Activated B cell treated with CpG ODN at 0.5 μM for 24 hours (primary cell): ENCODE results near the gene TOMM20. TPM values are rescaled to one million over a fixed set of nuclear protein-coding genes. Genes with fewer than 3 reads are reported as not detected.

Experiments used
- ATAC-seq: fragments of 200-7000 bp; cut with Tn5 transposase; one replicate; pipeline ENCODE4 v1.10.0; 2021; ENCODE audit warnings: low read depth, mild to moderate bottlenecking, moderate library complexity
- CTCF ChIA-PET: fragments of 350-600 bp; sonication (Branson Sonifier 250); formaldehyde crosslinking; loops from one replicate; lab custom pipeline; 2021; ENCODE audit warnings: antibody characterized with exemption; lab: Charles Lee
- POLR2A ChIA-PET: fragments of 350-600 bp; sonication (Branson Sonifier 250); formaldehyde crosslinking; loops from one replicate; lab custom pipeline; 2021; ENCODE audit warnings: antibody characterized with exemption; lab: Charles Lee
- DNase-seq: peaks from one replicate; pipeline ENCODE4 v3.0.0; 2022
- H3K27ac Mint-ChIP-seq: one replicate; pipeline ENCODE4 v1.8.0; 2020; ENCODE audit warnings: mixed read lengths
- H3K27me3 Mint-ChIP-seq: one replicate; pipeline ENCODE4 v1.8.0; 2021; ENCODE audit warnings: mixed read lengths
- H3K36me3 Mint-ChIP-seq: one replicate; pipeline ENCODE4 v1.8.0; 2021; ENCODE audit warnings: low read depth, mixed read lengths
- H3K4me1 Mint-ChIP-seq: one replicate; pipeline ENCODE4 v1.8.0; 2021; ENCODE audit warnings: mixed read lengths
- H3K4me3 Mint-ChIP-seq: one replicate; pipeline ENCODE4 v1.8.0; 2020; ENCODE audit warnings: mild to moderate bottlenecking, mixed read lengths
- H3K9me3 Mint-ChIP-seq: one replicate; pipeline ENCODE4 v1.8.0; 2020; ENCODE audit warnings: mixed read lengths
- intact Hi-C: fragments of 100-400 bp; cut with micrococcal nuclease; formaldehyde crosslinking; loops from one replicate; pipeline ENCODE4 v1.15.1; 2024
- total RNA-seq: library from RNA; stranded (reverse); gene quantifications from 2 replicates; pipeline ENCODE4 v1.2.3, GENCODE V29; 2022
- TF ChIP-seq, protein P1 (sequence below): fragments of 200-600 bp; IDR thresholded peaks from one replicate; pipeline ENCODE4 v1.8.0; 2022; ENCODE audit warnings: antibody characterized with exemption, mild to moderate bottlenecking

Gene TOMM20
- total RNA-seq, 1 donor from 2014 or later = 80.6 TPM

DNA sequence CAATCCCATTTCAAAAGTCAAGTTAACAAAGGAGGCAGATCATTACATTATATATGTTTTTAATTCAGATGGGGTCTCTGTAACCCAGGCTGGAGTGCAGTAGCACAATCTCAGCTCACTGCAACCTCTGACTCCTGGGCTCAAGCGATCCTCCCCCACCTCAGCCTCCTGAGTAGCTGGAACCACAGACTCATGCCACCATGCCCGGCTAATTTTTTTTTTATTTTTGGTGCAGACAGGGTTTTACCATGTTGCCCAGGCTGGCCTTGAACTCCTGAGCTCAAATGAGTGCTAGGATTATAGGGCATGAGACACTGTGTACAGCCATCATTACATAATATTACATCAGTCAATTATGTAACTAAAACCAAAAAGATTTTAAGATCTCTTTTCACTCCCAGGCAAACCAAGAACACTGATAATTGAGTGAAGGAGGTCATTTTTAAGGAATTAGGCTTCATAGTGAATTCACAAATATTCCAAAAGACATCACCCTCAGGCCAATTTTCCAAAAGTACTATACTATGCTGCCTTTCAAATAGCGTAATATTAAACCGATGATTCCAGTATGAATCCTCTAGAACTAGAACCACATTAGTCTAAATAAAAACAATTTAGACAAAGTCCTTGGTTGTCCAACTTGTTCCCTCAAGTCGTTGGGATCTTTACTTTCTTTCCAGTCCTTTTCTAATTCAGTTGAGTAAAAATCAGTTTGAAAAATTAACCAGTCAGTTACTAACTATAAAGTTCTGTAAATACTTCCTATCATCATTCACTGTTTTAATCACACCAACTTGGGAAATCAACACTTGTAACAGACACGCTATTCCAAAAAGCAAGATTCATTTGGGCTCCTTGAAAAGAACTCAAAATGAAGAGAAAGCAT is 16.1 kb downstream of the TOMM20 start:
- H3K4me1 Mint-ChIP-seq = no peaks in the 10 kb centered on the region
- CTCF ChIA-PET = no interaction called here
- POLR2A ChIA-PET = interaction anchor here (0.6 kb wide), 1 partner anchor 246 kb away, joined by 3 read pairs; no protein-coding TSS in a partner anchor
- H3K36me3 Mint-ChIP-seq = peaks cover 79% of the 10 kb centered on the region
- DNase-seq (no peak), ATAC-seq (no peak)
- H3K27ac Mint-ChIP-seq = no peak overlapping the region
- H3K4me3 Mint-ChIP-seq = no peak overlapping the region
- no peaks in the 10 kb centered on the region for H3K27me3 Mint-ChIP-seq
- TF ChIP-seq, protein P1, sequence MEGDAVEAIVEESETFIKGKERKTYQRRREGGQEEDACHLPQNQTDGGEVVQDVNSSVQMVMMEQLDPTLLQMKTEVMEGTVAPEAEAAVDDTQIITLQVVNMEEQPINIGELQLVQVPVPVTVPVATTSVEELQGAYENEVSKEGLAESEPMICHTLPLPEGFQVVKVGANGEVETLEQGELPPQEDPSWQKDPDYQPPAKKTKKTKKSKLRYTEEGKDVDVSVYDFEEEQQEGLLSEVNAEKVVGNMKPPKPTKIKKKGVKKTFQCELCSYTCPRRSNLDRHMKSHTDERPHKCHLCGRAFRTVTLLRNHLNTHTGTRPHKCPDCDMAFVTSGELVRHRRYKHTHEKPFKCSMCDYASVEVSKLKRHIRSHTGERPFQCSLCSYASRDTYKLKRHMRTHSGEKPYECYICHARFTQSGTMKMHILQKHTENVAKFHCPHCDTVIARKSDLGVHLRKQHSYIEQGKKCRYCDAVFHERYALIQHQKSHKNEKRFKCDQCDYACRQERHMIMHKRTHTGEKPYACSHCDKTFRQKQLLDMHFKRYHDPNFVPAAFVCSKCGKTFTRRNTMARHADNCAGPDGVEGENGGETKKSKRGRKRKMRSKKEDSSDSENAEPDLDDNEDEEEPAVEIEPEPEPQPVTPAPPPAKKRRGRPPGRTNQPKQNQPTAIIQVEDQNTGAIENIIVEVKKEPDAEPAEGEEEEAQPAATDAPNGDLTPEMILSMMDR = no peak
- intact Hi-C loops = no loop called here
- no peaks in the 10 kb centered on the region for H3K9me3 Mint-ChIP-seq

DNA sequence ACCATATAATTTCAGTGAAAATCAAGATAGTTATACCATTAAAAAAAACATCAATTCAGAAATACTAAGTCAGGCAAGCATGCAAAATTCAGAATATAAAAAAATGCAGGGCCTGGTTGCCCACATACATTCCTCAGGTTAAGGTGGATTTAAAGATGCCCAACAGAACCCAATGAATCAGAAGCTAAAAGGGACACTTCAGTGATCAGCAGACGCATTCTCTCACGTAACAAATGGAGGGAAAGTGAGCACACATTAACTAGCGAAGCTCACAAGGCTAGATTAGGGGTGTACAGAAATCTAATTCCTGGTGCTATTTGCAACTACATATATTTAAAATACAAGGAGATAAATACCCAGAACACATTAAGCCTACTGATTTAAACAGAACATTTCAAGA is 17.5 kb downstream of the TOMM20 start:
- TF ChIP-seq, protein P1 = no peak
- peaks cover 78% of the 10 kb centered on the region for H3K36me3 Mint-ChIP-seq
- intact Hi-C loops = no loop called here
- no peak for DNase-seq
- no peaks in the 10 kb centered on the region for H3K9me3 Mint-ChIP-seq
- H3K27me3 Mint-ChIP-seq = no peaks in the 10 kb centered on the region
- no peak for ATAC-seq
- H3K27ac Mint-ChIP-seq = no peak overlapping the region
- ChIA-PET POLR2A (no interaction called here), CTCF (no interaction called here)
- H3K4me3 Mint-ChIP-seq = no peak overlapping the region
- H3K4me1 Mint-ChIP-seq = no peaks in the 10 kb centered on the region

DNA sequence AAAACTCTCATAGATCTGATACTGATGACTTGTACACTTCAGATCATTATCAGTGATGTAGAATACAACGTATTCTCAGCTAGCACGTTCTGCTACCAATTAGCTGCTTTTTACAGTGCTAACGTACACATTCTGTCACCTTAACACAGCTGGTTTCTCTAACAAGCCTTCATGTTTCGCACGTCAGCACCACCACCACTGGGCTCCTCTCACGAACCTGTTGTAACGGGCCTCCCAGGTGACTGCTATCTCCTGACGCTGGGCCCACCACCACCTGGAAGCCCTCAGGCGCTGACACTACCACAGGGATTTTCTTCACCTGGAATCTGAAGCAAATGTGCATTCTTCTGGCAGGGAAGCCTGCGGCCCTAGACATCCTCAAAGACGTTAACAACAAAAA is 19.8 kb downstream of the TOMM20 start:
- H3K4me3 Mint-ChIP-seq = no peak overlapping the region
- DNase-seq (no peak), ATAC-seq (no peak)
- TF ChIP-seq, protein P1 = no peak
- peaks cover 64% of the 10 kb centered on the region for H3K36me3 Mint-ChIP-seq
- intact Hi-C loops = loop anchor here (10.0 kb wide), 1 partner anchor 56 kb away; the partner anchor contains the start of gene RBM34
- no peaks in the 10 kb centered on the region for H3K9me3 Mint-ChIP-seq
- no peak overlapping the region for H3K27ac Mint-ChIP-seq
- POLR2A ChIA-PET = interaction anchor here (0.6 kb wide), 2 partner anchors 12 to 487 kb away, joined by 3 to 4 read pairs; no protein-coding TSS in a partner anchor
- CTCF ChIA-PET = interaction anchor here (1.1 to 1.6 kb wide), 2 partner anchors 25 to 306 kb away, joined by 3 read pairs; no protein-coding TSS in a partner anchor
- H3K4me1 Mint-ChIP-seq = peaks cover 16% of the 10 kb centered on the region
- H3K27me3 Mint-ChIP-seq = no peaks in the 10 kb centered on the region

DNA sequence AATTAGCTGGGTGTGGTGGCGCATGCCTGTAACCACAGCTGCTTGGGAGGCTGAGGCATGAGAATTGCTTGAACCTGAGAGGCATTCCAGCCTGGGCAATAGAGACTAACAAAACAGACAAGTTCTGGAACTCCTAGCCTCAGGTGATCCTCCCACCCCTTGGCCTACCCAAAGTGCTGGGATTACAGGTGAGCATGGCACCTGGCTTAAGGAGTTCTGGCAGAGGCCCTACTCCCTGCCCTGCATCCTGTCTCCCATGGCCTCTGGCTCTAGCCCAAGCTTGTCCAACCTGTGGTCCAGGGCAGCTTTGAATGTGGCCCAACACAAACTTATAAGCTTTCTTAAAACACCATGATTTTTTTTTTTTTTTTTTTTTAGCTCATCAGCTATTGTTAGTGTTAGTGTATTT is 20.4 kb downstream of the TOMM20 start:
- no peak overlapping the region for H3K27ac Mint-ChIP-seq
- ChIA-PET CTCF (interaction anchor here (1.1 to 1.6 kb wide), 2 partner anchors 24 to 307 kb away, joined by 3 read pairs; no protein-coding TSS in a partner anchor), POLR2A (interaction anchor here (0.6 kb wide), 1 partner anchor 12 kb away, joined by 3 read pairs; no protein-coding TSS in a partner anchor)
- H3K36me3 Mint-ChIP-seq = peaks cover 58% of the 10 kb centered on the region
- ATAC-seq (no peak), DNase-seq (no peak)
- no peak overlapping the region for H3K4me3 Mint-ChIP-seq
- TF ChIP-seq, protein P1 = no peak
- peaks cover 19% of the 10 kb centered on the region for H3K4me1 Mint-ChIP-seq
- intact Hi-C loops = loop anchor here (10.0 kb wide), 1 partner anchor 57 kb away; the partner anchor contains the start of gene RBM34
- no peaks in the 10 kb centered on the region for H3K9me3 Mint-ChIP-seq
- H3K27me3 Mint-ChIP-seq = no peaks in the 10 kb centered on the region
